ENCODE data around the gene CYTH1. TPM values are rescaled to one million over a fixed set of nuclear protein-coding genes. Genes with fewer than 3 reads are reported as not detected.

CYTH1 gene
- total and polyA plus RNA-seq, 4 donors, result 15.4 to 32.1 (median 20.6) TPM

DNA sequence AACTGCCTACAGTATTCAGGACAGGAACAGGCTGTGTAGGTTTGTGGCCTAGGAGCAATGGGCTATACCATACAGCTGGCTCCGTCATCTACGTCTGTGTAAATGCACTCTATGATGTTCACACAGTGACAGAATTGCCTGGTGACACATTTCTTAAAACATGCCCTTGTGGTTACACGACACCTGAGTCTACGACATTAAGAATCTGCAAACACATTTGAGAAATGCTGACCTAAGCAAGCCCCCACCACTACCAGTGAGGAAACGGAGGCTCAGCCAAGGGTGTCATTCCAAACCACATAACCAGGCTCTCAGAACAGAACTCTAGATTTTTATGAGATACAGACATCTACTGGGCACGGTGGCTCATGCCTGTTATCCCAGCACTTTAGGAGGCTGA lies 35.0 kb upstream of the CYTH1 start:
- TF ChIP-seq GABPA (IDR thresholded peaks at IDR 0.05 in 1 of 2, conservative IDR thresholded peaks at IDR 0.05 in 1 of 2) (no peak), JUND (IDR thresholded peaks at IDR 0.05) (no peak), YY1 (IDR thresholded peaks at IDR 0.05) (no peak), EGR1 (IDR thresholded peaks at IDR 0.05; ENCODE audit: low read depth in 2 of 2) (no peak), SP1 (IDR thresholded peaks at IDR 0.05) (no peak), HNF4A (conservative IDR thresholded peaks at IDR 0.05) (no peak), NR2F2 (IDR thresholded peaks at IDR 0.05) (no peak), FOXA2 (IDR thresholded peaks at IDR 0.05) (no peak), FOXA1 (IDR thresholded peaks at IDR 0.05) (no peak), RAD21 (IDR thresholded peaks at IDR 0.05) (no peak), TAF1 (conservative IDR thresholded peaks at IDR 0.05) (no peak), RXRA (IDR thresholded peaks at IDR 0.05) (no peak), HNF4G (IDR thresholded peaks at IDR 0.05) (no peak)
- TF ChIP-seq, protein P1, sequence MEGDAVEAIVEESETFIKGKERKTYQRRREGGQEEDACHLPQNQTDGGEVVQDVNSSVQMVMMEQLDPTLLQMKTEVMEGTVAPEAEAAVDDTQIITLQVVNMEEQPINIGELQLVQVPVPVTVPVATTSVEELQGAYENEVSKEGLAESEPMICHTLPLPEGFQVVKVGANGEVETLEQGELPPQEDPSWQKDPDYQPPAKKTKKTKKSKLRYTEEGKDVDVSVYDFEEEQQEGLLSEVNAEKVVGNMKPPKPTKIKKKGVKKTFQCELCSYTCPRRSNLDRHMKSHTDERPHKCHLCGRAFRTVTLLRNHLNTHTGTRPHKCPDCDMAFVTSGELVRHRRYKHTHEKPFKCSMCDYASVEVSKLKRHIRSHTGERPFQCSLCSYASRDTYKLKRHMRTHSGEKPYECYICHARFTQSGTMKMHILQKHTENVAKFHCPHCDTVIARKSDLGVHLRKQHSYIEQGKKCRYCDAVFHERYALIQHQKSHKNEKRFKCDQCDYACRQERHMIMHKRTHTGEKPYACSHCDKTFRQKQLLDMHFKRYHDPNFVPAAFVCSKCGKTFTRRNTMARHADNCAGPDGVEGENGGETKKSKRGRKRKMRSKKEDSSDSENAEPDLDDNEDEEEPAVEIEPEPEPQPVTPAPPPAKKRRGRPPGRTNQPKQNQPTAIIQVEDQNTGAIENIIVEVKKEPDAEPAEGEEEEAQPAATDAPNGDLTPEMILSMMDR (IDR thresholded peaks at IDR 0.05; ENCODE audit: low read depth, low read length, missing input control), result no peak
- TF ChIP-seq, protein P2, sequence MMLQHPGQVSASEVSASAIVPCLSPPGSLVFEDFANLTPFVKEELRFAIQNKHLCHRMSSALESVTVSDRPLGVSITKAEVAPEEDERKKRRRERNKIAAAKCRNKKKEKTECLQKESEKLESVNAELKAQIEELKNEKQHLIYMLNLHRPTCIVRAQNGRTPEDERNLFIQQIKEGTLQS (IDR thresholded peaks at IDR 0.05), result no peak
- TF ChIP-seq, protein P3, sequence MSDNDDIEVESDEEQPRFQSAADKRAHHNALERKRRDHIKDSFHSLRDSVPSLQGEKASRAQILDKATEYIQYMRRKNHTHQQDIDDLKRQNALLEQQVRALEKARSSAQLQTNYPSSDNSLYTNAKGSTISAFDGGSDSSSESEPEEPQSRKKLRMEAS (IDR thresholded peaks at IDR 0.05), result no peak
- TF ChIP-seq, protein P4, sequence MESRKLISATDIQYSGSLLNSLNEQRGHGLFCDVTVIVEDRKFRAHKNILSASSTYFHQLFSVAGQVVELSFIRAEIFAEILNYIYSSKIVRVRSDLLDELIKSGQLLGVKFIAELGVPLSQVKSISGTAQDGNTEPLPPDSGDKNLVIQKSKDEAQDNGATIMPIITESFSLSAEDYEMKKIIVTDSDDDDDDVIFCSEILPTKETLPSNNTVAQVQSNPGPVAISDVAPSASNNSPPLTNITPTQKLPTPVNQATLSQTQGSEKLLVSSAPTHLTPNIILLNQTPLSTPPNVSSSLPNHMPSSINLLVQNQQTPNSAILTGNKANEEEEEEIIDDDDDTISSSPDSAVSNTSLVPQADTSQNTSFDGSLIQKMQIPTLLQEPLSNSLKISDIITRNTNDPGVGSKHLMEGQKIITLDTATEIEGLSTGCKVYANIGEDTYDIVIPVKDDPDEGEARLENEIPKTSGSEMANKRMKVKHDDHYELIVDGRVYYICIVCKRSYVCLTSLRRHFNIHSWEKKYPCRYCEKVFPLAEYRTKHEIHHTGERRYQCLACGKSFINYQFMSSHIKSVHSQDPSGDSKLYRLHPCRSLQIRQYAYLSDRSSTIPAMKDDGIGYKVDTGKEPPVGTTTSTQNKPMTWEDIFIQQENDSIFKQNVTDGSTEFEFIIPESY (IDR thresholded peaks at IDR 0.05), result no peak
- TF ChIP-seq, protein P5, sequence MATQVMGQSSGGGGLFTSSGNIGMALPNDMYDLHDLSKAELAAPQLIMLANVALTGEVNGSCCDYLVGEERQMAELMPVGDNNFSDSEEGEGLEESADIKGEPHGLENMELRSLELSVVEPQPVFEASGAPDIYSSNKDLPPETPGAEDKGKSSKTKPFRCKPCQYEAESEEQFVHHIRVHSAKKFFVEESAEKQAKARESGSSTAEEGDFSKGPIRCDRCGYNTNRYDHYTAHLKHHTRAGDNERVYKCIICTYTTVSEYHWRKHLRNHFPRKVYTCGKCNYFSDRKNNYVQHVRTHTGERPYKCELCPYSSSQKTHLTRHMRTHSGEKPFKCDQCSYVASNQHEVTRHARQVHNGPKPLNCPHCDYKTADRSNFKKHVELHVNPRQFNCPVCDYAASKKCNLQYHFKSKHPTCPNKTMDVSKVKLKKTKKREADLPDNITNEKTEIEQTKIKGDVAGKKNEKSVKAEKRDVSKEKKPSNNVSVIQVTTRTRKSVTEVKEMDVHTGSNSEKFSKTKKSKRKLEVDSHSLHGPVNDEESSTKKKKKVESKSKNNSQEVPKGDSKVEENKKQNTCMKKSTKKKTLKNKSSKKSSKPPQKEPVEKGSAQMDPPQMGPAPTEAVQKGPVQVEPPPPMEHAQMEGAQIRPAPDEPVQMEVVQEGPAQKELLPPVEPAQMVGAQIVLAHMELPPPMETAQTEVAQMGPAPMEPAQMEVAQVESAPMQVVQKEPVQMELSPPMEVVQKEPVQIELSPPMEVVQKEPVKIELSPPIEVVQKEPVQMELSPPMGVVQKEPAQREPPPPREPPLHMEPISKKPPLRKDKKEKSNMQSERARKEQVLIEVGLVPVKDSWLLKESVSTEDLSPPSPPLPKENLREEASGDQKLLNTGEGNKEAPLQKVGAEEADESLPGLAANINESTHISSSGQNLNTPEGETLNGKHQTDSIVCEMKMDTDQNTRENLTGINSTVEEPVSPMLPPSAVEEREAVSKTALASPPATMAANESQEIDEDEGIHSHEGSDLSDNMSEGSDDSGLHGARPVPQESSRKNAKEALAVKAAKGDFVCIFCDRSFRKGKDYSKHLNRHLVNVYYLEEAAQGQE (IDR thresholded peaks at IDR 0.05), result no peak

More for the DNA sequence above, 35.0 kb upstream of the CYTH1 start:
- Histone ChIP-seq H3K4me1 (ENCODE audit: control insufficient read depth in 4 of 4, insufficient read depth in 4 of 4, low read length in 3 of 4) (no peaks in the 10 kb centered on the region), H3K36me3 (ENCODE audit: control insufficient read depth in 4 of 4, insufficient read depth in 3 of 4, low read depth in 1 of 4, low read length in 3 of 4) (peaks cover 23 to 82% (median 61%) of the 10 kb centered on the region in 4 donors), H3K4me3 (ENCODE audit: low read depth in 1 of 3, low read length in 3 of 3) (no peak overlapping the region), H3K27me3 (ENCODE audit: control insufficient read depth in 4 of 4, insufficient read depth in 4 of 4, low read length in 3 of 4) (no peaks in the 10 kb centered on the region), H3K9me3 (ENCODE audit: control insufficient read depth in 4 of 4, low read length in 3 of 4) (no peaks in the 10 kb centered on the region), H3K27ac (ENCODE audit: low read depth in 1 of 2, low read length in 2 of 2) (no peak overlapping the region), H3K9ac (ENCODE audit: low read depth in 1 of 2, low read length in 2 of 2) (no peak overlapping the region)
- 86% methylated on average over 6 of the region's 6 CpGs for WGBS
- DNase-seq (ENCODE audit: low spot score), result no peak
